ENCODE measurements around the gene ELAVL2.

ELAVL2 gene

GRCh38 chr9:23669776-23670175, 156.3 kb downstream of the ELAVL2 start:
- Histone ChIP-seq H3K4me1 (ENCODE audit: control insufficient read depth, insufficient read depth, low read length) (no peaks in the 10 kb centered on the region), H3K9me3 (ENCODE audit: control insufficient read depth, insufficient read depth, low read length) (no peaks in the 10 kb centered on the region), H3K4me3 (ENCODE audit: low read length) (no peak overlapping the region), H3K27ac (ENCODE audit: low read length) (no peak overlapping the region), H3K36me3 (ENCODE audit: control insufficient read depth, insufficient read depth, low read length) (peaks cover 3% of the 10 kb centered on the region; the same call in 1 of the 2 replicates), H3K27me3 (ENCODE audit: control insufficient read depth, insufficient read depth, low read length) (no peaks in the 10 kb centered on the region)
- no peak for DNase-seq (ENCODE audit: low read depth, low spot score)
- no CpG with 5 or more reads among the region's 1 CpG for WGBS (ENCODE audit: insufficient coverage, insufficient read length)

GRCh38 chr9:23665635-23666034, 160.4 kb downstream of the ELAVL2 start:
- H3K9me3 ChIP-seq (ENCODE audit: control insufficient read depth, insufficient read depth, low read length): no peaks in the 10 kb centered on the region
- peaks cover 5% of the 10 kb centered on the region; the same call in 1 of the 2 replicates for H3K36me3 ChIP-seq (ENCODE audit: control insufficient read depth, insufficient read depth, low read length)
- no peak for DNase-seq (ENCODE audit: low read depth, low spot score)
- H3K27ac ChIP-seq (ENCODE audit: low read length): no peak overlapping the region
- H3K27me3 ChIP-seq (ENCODE audit: control insufficient read depth, insufficient read depth, low read length): no peaks in the 10 kb centered on the region
- WGBS (ENCODE audit: insufficient coverage, insufficient read length): no CpG with 5 or more reads among the region's 2 CpGs
- H3K4me3 ChIP-seq (ENCODE audit: low read length): no peak overlapping the region
- no peaks in the 10 kb centered on the region for H3K4me1 ChIP-seq (ENCODE audit: control insufficient read depth, insufficient read depth, low read length)

- no peaks in the 10 kb centered on the region for H3K27me3 ChIP-seq (ENCODE audit: control insufficient read depth, insufficient read depth, low read length)
- no peak for DNase-seq (ENCODE audit: low read depth, low spot score)
- H3K27ac ChIP-seq (ENCODE audit: low read length): no peak overlapping the region
- H3K4me1 ChIP-seq (ENCODE audit: control insufficient read depth, insufficient read depth, low read length): no peaks in the 10 kb centered on the region
- H3K4me3 ChIP-seq (ENCODE audit: low read length): no peak overlapping the region
- H3K9me3 ChIP-seq (ENCODE audit: control insufficient read depth, insufficient read depth, low read length): no peaks in the 10 kb centered on the region
- WGBS (ENCODE audit: insufficient coverage, insufficient read length): no CpG with 5 or more reads among the region's 3 CpGs
- H3K36me3 ChIP-seq (ENCODE audit: control insufficient read depth, insufficient read depth, low read length): peaks cover 5% of the 10 kb centered on the region; the same call in 1 of the 2 replicates
Measured at GRCh38 chr9:23665051-23665450, 161.0 kb downstream of the ELAVL2 start.

- Histone ChIP-seq H3K27me3 (ENCODE audit: control insufficient read depth, insufficient read depth, low read length) (no peaks in the 10 kb centered on the region), H3K9me3 (ENCODE audit: control insufficient read depth, insufficient read depth, low read length) (no peaks in the 10 kb centered on the region), H3K4me3 (ENCODE audit: low read length) (no peak overlapping the region), H3K36me3 (ENCODE audit: control insufficient read depth, insufficient read depth, low read length) (peaks cover 2% of the 10 kb centered on the region; the same call in 1 of the 2 replicates), H3K27ac (ENCODE audit: low read length) (no peak overlapping the region), H3K4me1 (ENCODE audit: control insufficient read depth, insufficient read depth, low read length) (peaks cover 2% of the 10 kb centered on the region; the same call in 1 of the 2 replicates)
- DNase-seq (ENCODE audit: low read depth, low spot score): no peak
Measured at GRCh38 chr9:23663946-23664345, 162.1 kb downstream of the ELAVL2 start.

GRCh38 chr9:23663536-23663935, 162.5 kb downstream of the ELAVL2 start:
- Histone ChIP-seq H3K4me3 (ENCODE audit: low read length) (no peak overlapping the region), H3K27ac (ENCODE audit: low read length) (no peak overlapping the region), H3K9me3 (ENCODE audit: control insufficient read depth, insufficient read depth, low read length) (no peaks in the 10 kb centered on the region), H3K27me3 (ENCODE audit: control insufficient read depth, insufficient read depth, low read length) (no peaks in the 10 kb centered on the region), H3K36me3 (ENCODE audit: control insufficient read depth, insufficient read depth, low read length) (peaks cover 2% of the 10 kb centered on the region; the same call in 1 of the 2 replicates), H3K4me1 (ENCODE audit: control insufficient read depth, insufficient read depth, low read length) (peaks cover 2% of the 10 kb centered on the region; the same call in 1 of the 2 replicates)
- no CpG with 5 or more reads among the region's 6 CpGs for WGBS (ENCODE audit: insufficient coverage, insufficient read length)
- no peak for DNase-seq (ENCODE audit: low read depth, low spot score)

GRCh38 chr9:23663125-23663524, 162.9 kb downstream of the ELAVL2 start:
- Histone ChIP-seq H3K4me3 (ENCODE audit: low read length) (no peak overlapping the region), H3K4me1 (ENCODE audit: control insufficient read depth, insufficient read depth, low read length) (peaks cover 2% of the 10 kb centered on the region; the same call in 1 of the 2 replicates), H3K27me3 (ENCODE audit: control insufficient read depth, insufficient read depth, low read length) (no peaks in the 10 kb centered on the region), H3K9me3 (ENCODE audit: control insufficient read depth, insufficient read depth, low read length) (no peaks in the 10 kb centered on the region), H3K36me3 (ENCODE audit: control insufficient read depth, insufficient read depth, low read length) (peaks cover 2% of the 10 kb centered on the region; the same call in 1 of the 2 replicates), H3K27ac (ENCODE audit: low read length) (no peak overlapping the region)
- DNase-seq (ENCODE audit: low read depth, low spot score): no peak
- no CpG with 5 or more reads among the region's 2 CpGs for WGBS (ENCODE audit: insufficient coverage, insufficient read length)

- no CpG with 5 or more reads among the region's 2 CpGs for WGBS (ENCODE audit: insufficient coverage, insufficient read length)
- peaks cover 2% of the 10 kb centered on the region; the same call in 1 of the 2 replicates for H3K36me3 ChIP-seq (ENCODE audit: control insufficient read depth, insufficient read depth, low read length)
- no peak for DNase-seq (ENCODE audit: low read depth, low spot score)
- H3K9me3 ChIP-seq (ENCODE audit: control insufficient read depth, insufficient read depth, low read length): no peaks in the 10 kb centered on the region
- peaks cover 2% of the 10 kb centered on the region; the same call in 1 of the 2 replicates for H3K4me1 ChIP-seq (ENCODE audit: control insufficient read depth, insufficient read depth, low read length)
- H3K4me3 ChIP-seq (ENCODE audit: low read length): no peak overlapping the region
- no peak overlapping the region for H3K27ac ChIP-seq (ENCODE audit: low read length)
- H3K27me3 ChIP-seq (ENCODE audit: control insufficient read depth, insufficient read depth, low read length): no peaks in the 10 kb centered on the region
Measured at GRCh38 chr9:23662320-23662719, 163.7 kb downstream of the ELAVL2 start.

GRCh38 chr9:23659346-23660006, 166.6 kb downstream of the ELAVL2 start:
- no peaks in the 10 kb centered on the region for H3K27me3 ChIP-seq (ENCODE audit: control insufficient read depth, insufficient read depth, low read length)
- H3K4me1 ChIP-seq (ENCODE audit: control insufficient read depth, insufficient read depth, low read length): peaks cover 2% of the 10 kb centered on the region; the same call in 1 of the 2 replicates
- WGBS (ENCODE audit: insufficient coverage, insufficient read length): no CpG with 5 or more reads among the region's 6 CpGs
- H3K36me3 ChIP-seq (ENCODE audit: control insufficient read depth, insufficient read depth, low read length): peaks cover 2% of the 10 kb centered on the region; the same call in 1 of the 2 replicates
- no peak overlapping the region for H3K27ac ChIP-seq (ENCODE audit: low read length)
- H3K9me3 ChIP-seq (ENCODE audit: control insufficient read depth, insufficient read depth, low read length): no peaks in the 10 kb centered on the region
- no peak for DNase-seq (ENCODE audit: low read depth, low spot score)
- H3K4me3 ChIP-seq (ENCODE audit: low read length): no peak overlapping the region

- H3K27ac ChIP-seq (ENCODE audit: low read length): no peak overlapping the region
- WGBS (ENCODE audit: insufficient coverage, insufficient read length): no CpG with 5 or more reads among the region's 10 CpGs
- H3K9me3 ChIP-seq (ENCODE audit: control insufficient read depth, insufficient read depth, low read length): no peaks in the 10 kb centered on the region
- H3K4me1 ChIP-seq (ENCODE audit: control insufficient read depth, insufficient read depth, low read length): peaks cover 2% of the 10 kb centered on the region; the same call in 1 of the 2 replicates
- DNase-seq (ENCODE audit: low read depth, low spot score): no peak
- no peak overlapping the region for H3K4me3 ChIP-seq (ENCODE audit: low read length)
- no peaks in the 10 kb centered on the region for H3K27me3 ChIP-seq (ENCODE audit: control insufficient read depth, insufficient read depth, low read length)
- H3K36me3 ChIP-seq (ENCODE audit: control insufficient read depth, insufficient read depth, low read length): peaks cover 2% of the 10 kb centered on the region; the same call in 1 of the 2 replicates
Measured at GRCh38 chr9:23658376-23659258, 167.4 kb downstream of the ELAVL2 start.

GRCh38 chr9:23651051-23651450, 175.0 kb downstream of the ELAVL2 start:
- no peaks in the 10 kb centered on the region for H3K27me3 ChIP-seq (ENCODE audit: control insufficient read depth, insufficient read depth, low read length)
- H3K4me1 ChIP-seq (ENCODE audit: control insufficient read depth, insufficient read depth, low read length): no peaks in the 10 kb centered on the region
- no peaks in the 10 kb centered on the region for H3K9me3 ChIP-seq (ENCODE audit: control insufficient read depth, insufficient read depth, low read length)
- H3K27ac ChIP-seq (ENCODE audit: low read length): no peak overlapping the region
- no peak overlapping the region for H3K4me3 ChIP-seq (ENCODE audit: low read length)
- WGBS (ENCODE audit: insufficient coverage, insufficient read length): no CpG with 5 or more reads among the region's 5 CpGs
- H3K36me3 ChIP-seq (ENCODE audit: control insufficient read depth, insufficient read depth, low read length): peaks cover 3% of the 10 kb centered on the region; the same call in 1 of the 2 replicates
- no peak for DNase-seq (ENCODE audit: low read depth, low spot score)

All from iPS DF 6.9 (cell line).